ENCODE measurements around the gene CDC42SE1.

- TF ChIP-seq POLR2AphosphoS5 (IDR thresholded peaks at IDR 0.05) = no peak
- TF ChIP-seq, protein P1, sequence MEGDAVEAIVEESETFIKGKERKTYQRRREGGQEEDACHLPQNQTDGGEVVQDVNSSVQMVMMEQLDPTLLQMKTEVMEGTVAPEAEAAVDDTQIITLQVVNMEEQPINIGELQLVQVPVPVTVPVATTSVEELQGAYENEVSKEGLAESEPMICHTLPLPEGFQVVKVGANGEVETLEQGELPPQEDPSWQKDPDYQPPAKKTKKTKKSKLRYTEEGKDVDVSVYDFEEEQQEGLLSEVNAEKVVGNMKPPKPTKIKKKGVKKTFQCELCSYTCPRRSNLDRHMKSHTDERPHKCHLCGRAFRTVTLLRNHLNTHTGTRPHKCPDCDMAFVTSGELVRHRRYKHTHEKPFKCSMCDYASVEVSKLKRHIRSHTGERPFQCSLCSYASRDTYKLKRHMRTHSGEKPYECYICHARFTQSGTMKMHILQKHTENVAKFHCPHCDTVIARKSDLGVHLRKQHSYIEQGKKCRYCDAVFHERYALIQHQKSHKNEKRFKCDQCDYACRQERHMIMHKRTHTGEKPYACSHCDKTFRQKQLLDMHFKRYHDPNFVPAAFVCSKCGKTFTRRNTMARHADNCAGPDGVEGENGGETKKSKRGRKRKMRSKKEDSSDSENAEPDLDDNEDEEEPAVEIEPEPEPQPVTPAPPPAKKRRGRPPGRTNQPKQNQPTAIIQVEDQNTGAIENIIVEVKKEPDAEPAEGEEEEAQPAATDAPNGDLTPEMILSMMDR (IDR thresholded peaks at IDR 0.05) = no peak
These were observed 48.9 kb upstream of the CDC42SE1 start for GRCh38 chr1:151108331-151108730.

Measured in esophagus muscularis mucosa (tissue), 3 donors.